SJSA1 (cell line): ENCODE data around the gene COIL. TPM values are rescaled to one million over a fixed set of nuclear protein-coding genes. Genes with fewer than 3 reads are reported as not detected.

Experiments used
- DNase-seq, 2 experiments: peaks; one replicate each; pipeline ENCODE4 v3.0.0-alpha.2; 2015 to 2020; ENCODE audit warnings: low spot score in 2 of 2, low read depth in 1 of 2
- H3K27ac ChIP-seq: fragments of 250-450 bp; sonication (Bioruptor Pico); 2 replicates; pipeline ENCODE4 v1.5.1; 2020; ENCODE audit warnings: mild to moderate bottlenecking, moderate library complexity
- H3K27me3 ChIP-seq: fragments of 250-450 bp; sonication (Bioruptor Pico); replicated peaks from 2 replicates; pipeline ENCODE4 v1.5.1; 2020; ENCODE audit warnings: mild to moderate bottlenecking, moderate library complexity
- H3K36me3 ChIP-seq: fragments of 250-450 bp; sonication (Bioruptor Pico); 2 replicates; pipeline ENCODE4 v1.5.1; 2020; ENCODE audit warnings: mild to moderate bottlenecking
- H3K4me1 ChIP-seq: fragments of 250-450 bp; sonication (Bioruptor Pico); replicated peaks from 2 replicates; pipeline ENCODE4 v1.6.1; 2021; ENCODE audit warnings: mild to moderate bottlenecking
- H3K4me3 ChIP-seq: fragments of 250-450 bp; sonication (Bioruptor Pico); 2 replicates; pipeline ENCODE4 v1.5.1; 2020; ENCODE audit warnings: mild to moderate bottlenecking
- H3K9me3 ChIP-seq: fragments of 250-450 bp; sonication (Bioruptor Pico); replicated peaks from 2 replicates; pipeline ENCODE4 v1.5.1; 2020; ENCODE audit warnings: mild to moderate bottlenecking
- total RNA-seq: library from RNA; depleted of rRNA; stranded (reverse); fragments of >200 nt; shearing (Covaris generic); gene quantifications from 2 replicates; pipeline ENCODE4 v1.2.3, GENCODE V29; 2014

COIL gene
- total RNA-seq, 1 experiment from 2014 or later = 33.8 TPM

- Histone ChIP-seq H3K4me3 (no peak overlapping the region), H3K27ac (0 out of 2 replicates have a peak overlapping the region, but pooled peaks have one; percentile 86), H3K27me3 (no peaks in the 10 kb centered on the region), H3K4me1 (peaks cover 31% of the 10 kb centered on the region), H3K36me3 (peaks cover 4% of the 10 kb centered on the region), H3K9me3 (0 out of 2 replicates have a peak, but pooled peaks cover 4% of the 10 kb centered on the region)
- peak in 1 of 2 experiments; percentile 16 for DNase-seq
Measured at GRCh38 chr17:56917559-56918296, 43.1 kb downstream of the COIL start.

DNA sequence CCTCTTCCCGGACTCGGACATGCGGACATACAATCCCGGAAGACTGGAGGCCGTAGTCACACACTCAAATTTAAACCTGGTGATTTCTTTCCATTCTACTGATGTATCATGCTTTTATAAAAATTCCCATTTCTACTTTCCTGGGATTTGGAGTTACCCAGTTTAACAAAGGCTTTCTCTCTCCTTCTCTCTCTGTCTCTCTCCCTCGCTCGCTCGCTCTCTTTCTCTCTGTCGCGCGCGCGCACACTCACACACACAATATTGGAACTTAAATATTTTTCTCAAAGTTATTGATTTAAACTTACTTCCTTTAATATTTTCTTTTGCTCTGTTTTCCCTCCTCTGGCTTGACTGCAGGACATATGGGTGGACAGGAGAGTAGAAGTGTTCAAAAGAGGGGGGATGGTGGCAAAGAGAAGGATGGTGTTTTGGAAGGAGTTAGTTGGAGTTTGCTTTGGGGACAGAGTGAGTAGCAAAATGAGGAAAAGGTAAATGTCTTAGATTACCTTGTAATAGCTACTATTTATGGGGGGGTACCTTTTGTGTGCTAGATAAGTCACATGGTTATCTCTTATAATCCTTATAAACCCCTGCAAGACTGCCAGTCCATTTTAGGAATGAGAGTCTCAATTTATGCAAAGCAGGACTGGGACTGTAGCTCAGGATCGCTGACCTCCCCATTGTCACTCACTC, 46.1 kb downstream of the COIL start:
- peaks cover 39% of the 10 kb centered on the region for H3K4me1 ChIP-seq
- H3K36me3 ChIP-seq = peaks cover 4% of the 10 kb centered on the region
- 0 out of 2 replicates have a peak, but pooled peaks cover 4% of the 10 kb centered on the region for H3K9me3 ChIP-seq
- H3K27ac ChIP-seq = peak overlapping the region; percentile 86
- peak in 1 of 2 experiments; percentile 31 for DNase-seq
- H3K27me3 ChIP-seq = no peaks in the 10 kb centered on the region
- peak overlapping the region; percentile 80 for H3K4me3 ChIP-seq

GRCh38 chr17:56913867-56914580, 46.8 kb downstream of the COIL start, which contains the start of gene TRIM25:
Gene TRIM25, minus strand, starts transcription at chr17:56914049. Its CDS starts 61 bp downstream, at chr17:56913988.
- Histone ChIP-seq H3K4me3 (peak within 1 kb of the TSS; percentile 80), H3K27ac (peak within 1 kb of the TSS; percentile 86), H3K36me3 (peaks cover 4% of the 10 kb centered on the region), H3K9me3 (0 out of 2 replicates have a peak, but pooled peaks cover 4% of the 10 kb centered on the region), H3K4me1 (peaks cover 39% of the 10 kb centered on the region), H3K27me3 (no peaks in the 10 kb centered on the region)
- peak; percentile 94 for DNase-seq

GRCh38 chr17:56913353-56913866, 47.4 kb downstream of the COIL start:
- Histone ChIP-seq H3K9me3 (0 out of 2 replicates have a peak, but pooled peaks cover 4% of the 10 kb centered on the region), H3K36me3 (peaks cover 7% of the 10 kb centered on the region)
- DNase-seq = no peak

DNA sequence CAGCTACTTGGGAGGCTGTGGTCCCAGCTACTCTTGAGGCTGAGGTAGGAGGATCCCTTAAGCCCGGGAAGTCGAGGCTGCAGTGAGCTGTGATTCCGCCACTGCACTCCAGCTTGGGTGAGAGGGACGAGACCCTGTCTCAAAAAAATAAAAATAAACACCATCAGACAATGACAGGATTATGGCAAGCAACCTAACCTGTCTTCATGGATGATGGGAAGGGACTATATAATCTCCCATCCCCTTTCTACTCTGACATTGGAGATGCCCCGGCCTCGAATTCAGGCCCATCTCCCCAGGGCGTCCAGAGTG, 47.9 kb downstream of the COIL start:
- no peak for DNase-seq
- peak overlapping the region; percentile 80 for H3K4me3 ChIP-seq
- H3K4me1 ChIP-seq = peaks cover 39% of the 10 kb centered on the region
- H3K9me3 ChIP-seq = 0 out of 2 replicates have a peak, but pooled peaks cover 4% of the 10 kb centered on the region
- no peaks in the 10 kb centered on the region for H3K27me3 ChIP-seq
- H3K36me3 ChIP-seq = peaks cover 11% of the 10 kb centered on the region
- H3K27ac ChIP-seq = no peak overlapping the region

More at GRCh38 chr17:56913353-56913866, 47.4 kb downstream of the COIL start:
- Histone ChIP-seq H3K27ac (peak overlapping the region; percentile 86), H3K27me3 (no peaks in the 10 kb centered on the region), H3K4me1 (peaks cover 39% of the 10 kb centered on the region), H3K4me3 (peak overlapping the region; percentile 80)

- Histone ChIP-seq H3K27me3 (no peaks in the 10 kb centered on the region), H3K4me3 (peak overlapping the region; percentile 80), H3K9me3 (no peaks in the 10 kb centered on the region), H3K4me1 (peaks cover 39% of the 10 kb centered on the region), H3K36me3 (peaks cover 18% of the 10 kb centered on the region), H3K27ac (no peak overlapping the region)
- DNase-seq = peak in 1 of 2 experiments; percentile 38
Measured at GRCh38 chr17:56912105-56912999, 48.5 kb downstream of the COIL start.

DNA sequence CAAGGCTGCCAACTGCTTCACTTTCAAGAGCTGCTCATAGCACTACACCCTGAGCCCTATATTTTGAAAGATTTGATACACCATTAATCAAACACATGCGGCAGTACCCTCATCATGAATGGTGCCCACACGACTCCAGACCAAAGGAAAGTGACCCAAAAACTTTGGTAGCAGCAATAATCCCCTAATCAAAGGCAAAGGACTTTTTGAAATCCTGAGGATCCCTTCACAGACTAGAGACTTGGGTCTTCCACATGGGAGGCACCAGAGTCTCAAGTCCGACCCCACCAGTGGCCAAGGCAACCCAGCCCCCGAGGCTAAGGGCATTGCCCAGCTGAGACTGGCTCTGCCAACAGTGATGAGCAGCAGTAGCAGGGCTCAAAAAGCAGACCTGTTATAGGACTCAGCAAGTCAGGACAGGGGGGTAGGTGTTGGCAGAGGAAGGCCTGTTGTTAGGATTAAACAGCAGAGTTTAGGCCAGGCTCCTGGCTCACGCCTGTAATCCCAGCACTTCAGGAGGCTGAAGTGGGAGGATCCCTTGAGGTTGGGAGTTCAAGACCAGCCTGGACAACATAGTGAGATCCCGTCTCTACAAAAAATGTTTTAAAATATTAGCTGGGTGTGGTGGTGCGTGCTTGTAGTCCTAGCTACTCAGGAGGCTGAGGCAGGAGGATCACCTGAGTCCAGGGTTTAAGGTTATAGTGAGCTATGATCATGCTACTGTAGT, 50.2 kb downstream of the COIL start:
- H3K27me3 ChIP-seq = no peaks in the 10 kb centered on the region
- peaks cover 33% of the 10 kb centered on the region for H3K36me3 ChIP-seq
- H3K4me3 ChIP-seq = no peak overlapping the region

GRCh38 chr17:56909742-56910508, 50.9 kb downstream of the COIL start:
- no peaks in the 10 kb centered on the region for H3K9me3 ChIP-seq
- peaks cover 37% of the 10 kb centered on the region for H3K36me3 ChIP-seq
- no peak overlapping the region for H3K4me3 ChIP-seq

More for the DNA sequence above, 50.2 kb downstream of the COIL start:
- no peak overlapping the region for H3K27ac ChIP-seq
- no peak for DNase-seq
- H3K4me1 ChIP-seq = peaks cover 26% of the 10 kb centered on the region
- no peaks in the 10 kb centered on the region for H3K9me3 ChIP-seq

GRCh38 chr17:56908001-56908542, 52.8 kb downstream of the COIL start:
- Histone ChIP-seq H3K4me1 (peaks cover 11% of the 10 kb centered on the region), H3K27ac (no peak overlapping the region), H3K36me3 (peaks cover 52% of the 10 kb centered on the region), H3K27me3 (no peaks in the 10 kb centered on the region), H3K9me3 (no peaks in the 10 kb centered on the region), H3K4me3 (no peak overlapping the region)
- peak in 1 of 2 experiments; percentile 31 for DNase-seq

More at GRCh38 chr17:56909742-56910508, 50.9 kb downstream of the COIL start:
- DNase-seq = peak in 1 of 2 experiments; percentile 25
- Histone ChIP-seq H3K27me3 (no peaks in the 10 kb centered on the region), H3K27ac (no peak overlapping the region), H3K4me1 (peaks cover 19% of the 10 kb centered on the region)

DNA sequence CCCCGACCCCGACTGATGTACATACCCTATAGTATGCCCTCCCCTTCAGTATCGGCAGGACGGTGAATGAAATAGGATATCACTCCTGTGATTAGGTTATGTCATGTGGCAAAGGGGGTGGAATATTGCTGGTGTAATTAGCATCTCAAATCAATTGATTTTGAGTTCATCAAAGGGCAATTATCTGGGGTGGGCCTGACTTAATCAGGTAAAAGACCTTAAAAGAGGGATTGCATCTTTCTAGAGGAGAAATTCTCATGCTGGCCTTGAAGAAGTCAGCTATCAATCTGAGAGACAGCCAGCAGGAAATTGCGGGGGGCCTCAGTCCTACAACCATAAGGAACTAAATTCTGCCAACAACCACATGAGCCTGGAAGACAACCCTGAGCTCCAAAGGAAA, 57.3 kb downstream of the COIL start:
- H3K4me1 ChIP-seq = peaks cover 14% of the 10 kb centered on the region
- no peaks in the 10 kb centered on the region for H3K27me3 ChIP-seq
- H3K4me3 ChIP-seq = no peak overlapping the region
- H3K36me3 ChIP-seq = peaks cover 95% of the 10 kb centered on the region
- no peak for DNase-seq
- H3K27ac ChIP-seq = no peak overlapping the region
- 0 out of 2 replicates have a peak, but pooled peaks cover 4% of the 10 kb centered on the region for H3K9me3 ChIP-seq

DNA sequence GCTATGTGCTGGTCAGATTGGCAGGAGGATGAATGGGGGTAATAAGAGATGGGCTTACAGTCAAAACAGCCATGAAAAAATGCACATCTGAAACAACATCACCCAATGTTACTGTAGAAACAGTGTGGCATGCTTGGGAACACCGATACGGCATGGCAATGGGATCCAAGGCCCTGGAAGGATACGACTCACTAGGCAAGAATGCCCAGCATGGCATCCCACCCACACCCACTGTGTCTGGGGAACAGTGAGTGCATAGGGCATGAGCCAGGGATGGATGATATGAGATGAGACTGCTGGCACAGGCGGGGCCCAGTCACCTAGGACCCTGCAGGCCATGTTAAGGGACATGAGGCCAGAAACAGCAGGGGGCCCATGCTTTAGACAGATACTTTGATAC, 58.5 kb downstream of the COIL start:
- Histone ChIP-seq H3K4me3 (no peak overlapping the region), H3K36me3 (peaks cover 95% of the 10 kb centered on the region), H3K4me1 (peaks cover 14% of the 10 kb centered on the region), H3K27ac (peak overlapping the region; percentile 52), H3K27me3 (no peaks in the 10 kb centered on the region), H3K9me3 (0 out of 2 replicates have a peak, but pooled peaks cover 4% of the 10 kb centered on the region)
- DNase-seq = peak; percentile 37 to 76
